ENCODE data around the gene ZMYND12.

Gene ZMYND12

GRCh38 chr1:42392255-42392654 is 63.6 kb downstream of the ZMYND12 start:
- DNase-seq: no peak

GRCh38 chr1:42386051-42386450 is 69.8 kb downstream of the ZMYND12 start:
- DNase-seq: no peak

- DNase-seq: peak; percentile 8
Observed at GRCh38 chr1:42385283-42385682, 70.5 kb downstream of the ZMYND12 start.

GRCh38 chr1:42381280-42381673 is 74.5 kb downstream of the ZMYND12 start:
- DNase-seq: no peak

GRCh38 chr1:42380586-42381279 is 75.1 kb downstream of the ZMYND12 start, which contains the start of gene RIMKLA:
Gene RIMKLA, plus strand, starts transcription at chr1:42380792. Its CDS starts 143 bp downstream, at chr1:42380935.
- peak; percentile 11 for DNase-seq

All from fibroblast of skin of right quadriceps (primary cell).